GM12878 (cell line): ENCODE measurements around the gene MVK. TPM values are rescaled to one million over a fixed set of nuclear protein-coding genes. Genes with fewer than 3 reads are reported as not detected.

ENCODE experiments used
- ATAC-seq: fragments of 200-7000 bp; cut with Tn5 transposase; 3 replicates; pipeline ENCODE4 v1.9.1; 2020; ENCODE audit warnings: mild to moderate bottlenecking, moderate library complexity
- BruUV-seq: library from RNA; stranded (reverse); fragments of 400-500 nt; replicated peaks from 2 replicates; lab custom pipeline; 2021; lab: Mats Ljungman, UMichigan
- CTCF ChIA-PET: fragments of 300-600 bp; sonication (Branson Sonifier 250); formaldehyde crosslinking; extraction: SDS; loops from one replicate; lab custom pipeline; 2021; ENCODE audit warnings: inconsistent platforms; lab: Yijun Ruan, JAX
- POLR2A ChIA-PET: fragments of 350-600 bp; formaldehyde crosslinking; extraction: SDS; loops from one replicate; lab custom pipeline; 2021; ENCODE audit warnings: inconsistent platforms; lab: Charles Lee
- RAD21 ChIA-PET: fragments of 300-600 bp; sonication (Branson Sonifier 250); formaldehyde crosslinking; loops from one replicate; lab custom pipeline; 2023; ENCODE audit warnings: antibody characterized with exemption; ENCODE audit not compliant: unreplicated experiment; lab: Charles Lee
- SMC1A ChIA-PET: fragments of 300-600 bp; sonication (Branson Sonifier 250); formaldehyde crosslinking; loops from one replicate; lab custom pipeline; 2023; ENCODE audit not compliant: unreplicated experiment, uncharacterized antibody; lab: Charles Lee
- DNase-seq: peaks from one replicate; pipeline ENCODE4 v3.0.0-alpha.2; 2011; ENCODE audit warnings: low read depth, low spot score
- FAIRE-seq: peaks from 3 replicates; lab custom pipeline; 2011; peaks lifted over from hg19 to GRCh38; lab: Jason Lieb, UNC
- H2AFZ ChIP-seq: 2 replicates; pipeline ENCODE4 v1.6.0; 2011; ENCODE audit warnings: low read depth, low read length, control low read depth; ENCODE audit not compliant: control insufficient read depth
- H3K27ac ChIP-seq: 2 replicates; pipeline ENCODE4 v1.5.1; 2011; ENCODE audit warnings: control low read depth; ENCODE audit not compliant: control insufficient read depth, insufficient read depth
- H3K27me3 ChIP-seq, 2 experiments: replicated peaks in 1 of 2; 2 replicates each; pipeline versions ENCODE4 v1.6.0 to v1.6.1; 2011; ENCODE audit warnings: low read length in 1 of 2; ENCODE audit not compliant: control insufficient read depth in 2 of 2, insufficient read depth in 2 of 2
- H3K36me3 ChIP-seq, 2 experiments: 2 replicates each; pipeline ENCODE4 v1.5.1; 2011; ENCODE audit warnings: low read length in 1 of 2; ENCODE audit not compliant: control insufficient read depth in 2 of 2, insufficient read depth in 2 of 2
- H3K4me1 ChIP-seq: 2 replicates; pipeline ENCODE4 v1.6.1; 2011; ENCODE audit warnings: mild to moderate bottlenecking, low read length, moderate library complexity, mixed read lengths; ENCODE audit not compliant: control insufficient read depth, insufficient read depth
- H3K4me2 ChIP-seq: 2 replicates; pipeline ENCODE4 v1.6.0; 2011; ENCODE audit warnings: control low read depth; ENCODE audit not compliant: control insufficient read depth, insufficient read depth
- H3K4me3 ChIP-seq: fragments of 200-600 bp; sonication (generic); 2 replicates; pipeline ENCODE4 v1.5.1; 2016
- H3K79me2 ChIP-seq: 2 replicates; pipeline ENCODE4 v1.6.0; 2011; ENCODE audit warnings: low read length; ENCODE audit not compliant: control insufficient read depth, insufficient read depth
- H3K9ac ChIP-seq: 2 replicates; pipeline ENCODE4 v1.8.0; 2011; ENCODE audit warnings: low read length, control low read depth, mixed read lengths; ENCODE audit not compliant: control insufficient read depth, insufficient read depth
- H3K9me3 ChIP-seq: replicated peaks from 3 replicates; pipeline ENCODE4 v1.5.1; 2011; ENCODE audit warnings: mild to moderate bottlenecking, low read length; ENCODE audit not compliant: control insufficient read depth, insufficient read depth
- H4K20me1 ChIP-seq: 2 replicates; pipeline ENCODE4 v1.6.0; 2011; ENCODE audit not compliant: control insufficient read depth, insufficient read depth
- ASH2L ChIP-seq: fragments of 300-600, 200-600 bp; sonication (generic); IDR thresholded peaks from 2 replicates; pipeline ENCODE4 v1.6.1; 2017; ENCODE audit warnings: low read depth, mild to moderate bottlenecking, borderline replicate concordance
- BACH1 ChIP-seq: fragments of 450-650 bp; IDR thresholded peaks from 2 replicates; pipeline ENCODE4 v1.6.1; 2017; ENCODE audit warnings: mild to moderate bottlenecking, borderline replicate concordance
- CEBPB ChIP-seq, 2 experiments: fragments of 150-350 bp in 1 of 2; IDR thresholded peaks; 2 replicates each; pipeline ENCODE4 v1.6.1; 2012 to 2014; ENCODE audit warnings: low read depth in 2 of 2, low read length in 2 of 2, borderline replicate concordance in 1 of 2, inconsistent platforms in 1 of 2
- HDAC2 ChIP-seq: fragments of 200-600 bp; sonication (generic); IDR thresholded peaks from 2 replicates; pipeline ENCODE4 v1.6.1; 2017
- HDAC6 ChIP-seq: fragments of 200-600 bp; sonication (generic); IDR thresholded peaks from one replicate; pipeline ENCODE4 v1.8.0; 2017; ENCODE audit warnings: antibody characterized with exemption; ENCODE audit not compliant: unreplicated experiment
- NFXL1 ChIP-seq: fragments of 450-650 bp; IDR thresholded peaks from 2 replicates; pipeline ENCODE4 v1.6.1; 2017; ENCODE audit warnings: antibody characterized with exemption, mild to moderate bottlenecking, borderline replicate concordance
- NFYB ChIP-seq: IDR thresholded peaks from 2 replicates; pipeline ENCODE4 v1.6.1; 2011; ENCODE audit warnings: low read depth, mild to moderate bottlenecking, low read length, improper control_type of control experiment, moderate library complexity; ENCODE audit not compliant: insufficient read depth
- SREBF2 ChIP-seq: IDR thresholded peaks from 2 replicates; pipeline ENCODE4 v1.6.1; 2012; ENCODE audit warnings: mild to moderate bottlenecking, low read length
- SRF ChIP-seq, 2 experiments: IDR thresholded peaks; 2 replicates each; pipeline ENCODE4 v1.6.1; 2011; ENCODE audit warnings: low read depth in 2 of 2, low read length in 2 of 2, mild to moderate bottlenecking in 1 of 2, moderate library complexity in 1 of 2
- WGBS: methylation state at CpG from one replicate; pipeline ENCODE4 v1.1.6; 2016; ENCODE audit warnings: low lambda C conversion rate; ENCODE audit not compliant: insufficient replicate concordance, insufficient coverage; ENCODE audit errors: missing lambda C conversion rate; 5-methylcytosine and 5-hydroxymethylcytosine counted together
- in situ Hi-C: fragments of 300-500 bp; cut with MboI; formaldehyde crosslinking; loops from 9 replicates; pipeline ENCODE4 v1.14.3; 2018; ENCODE audit warnings: mixed read lengths
- intact Hi-C: fragments of 100-400 bp; cut with micrococcal nuclease; formaldehyde crosslinking; loops from one replicate; pipeline ENCODE4 v1.14.2; 2022; ENCODE audit not compliant: unreplicated experiment
- polyA plus RNA-seq, 11 experiments: library from polyadenylated mRNA; depleted of rRNA in 4 of 11; unstranded in 6 of 11; stranded (reverse) in 5 of 11; fragments of >200 nt; fragmentation: Nextera tagmentation in 4 of 11; fragmentation: Illumina TruSeq in 1 of 11; extraction: Ambion mirVana in 4 of 11; extraction: Trizol in 1 of 11; gene quantifications; 1 replicate in 1 of 11; 2 replicates in 10 of 11; pipeline versions ENCODE4 v1.2.1 to v1.2.3, GENCODE V29; 2011 to 2016; ENCODE audit warnings: inconsistent platforms in 2 of 11, missing spikeins in 2 of 11, low read depth in 1 of 11
- total RNA-seq, 4 experiments: library from RNA; depleted of rRNA in 3 of 4; stranded (reverse); fragments of >200 nt in 3 of 4; fragmentation: Illumina TruSeq in 1 of 4; extraction: Trizol in 1 of 4; gene quantifications; 2 replicates each; pipeline versions ENCODE4 v1.2.1 to v1.2.3, GENCODE V29; 2013 to 2021
- TF ChIP-seq, protein P1 (sequence below): IDR thresholded peaks from 2 replicates; pipeline ENCODE4 v1.6.1; 2012; ENCODE audit warnings: mild to moderate bottlenecking, low read depth, low read length

MVK gene
- total and polyA plus RNA-seq, 10 of the 15 experiments (the other 5 are each of a cell fraction or from before 2014, with no cell fraction given), result 0.24 to 46.7 (median 31.9) TPM

DNA sequence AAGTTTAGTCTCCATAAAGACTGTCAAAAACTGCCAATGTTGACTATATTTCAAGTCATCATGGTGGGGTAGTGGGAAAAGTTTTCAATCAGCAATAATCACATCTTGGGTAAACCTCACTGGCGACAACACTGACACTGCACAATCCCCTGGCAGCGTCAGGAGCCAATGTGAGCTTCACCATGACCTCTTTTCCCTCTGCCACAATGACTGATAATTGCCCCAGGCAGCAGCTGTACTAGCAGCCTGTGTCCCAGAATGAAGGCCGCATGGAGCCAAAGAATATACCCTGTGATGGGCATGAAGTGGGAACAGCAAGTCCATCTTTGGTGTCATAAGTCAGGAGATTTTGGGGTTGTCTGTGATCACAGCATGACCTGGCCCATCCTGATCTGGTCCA, 5.6 kb upstream of the MVK start:
- Histone ChIP-seq H3K9me3 (peaks cover under 1% of the 10 kb centered on the region; the same call in 1 of the 3 replicates), H3K4me1 (no peaks in the 10 kb centered on the region), H3K27ac (no peak overlapping the region), H3K79me2 (peaks cover 4% of the 10 kb centered on the region), H3K4me3 (no peak overlapping the region), H3K27me3 (no peaks in the 10 kb centered on the region), H4K20me1 (no peaks in the 10 kb centered on the region), H2AFZ (no peak overlapping the region), H3K36me3 (peaks cover 1 to 20% of the 10 kb centered on the region in 2 experiments; a peak in 3 of 4 replicates), H3K4me2 (no peak overlapping the region), H3K9ac (no peak overlapping the region)
- intact Hi-C loops, result no loop called here
- 98% methylated on average over 3 of the region's 3 CpGs for WGBS
- FAIRE-seq, result no peak
- no peak for ATAC-seq
- no peak for DNase-seq
- in situ Hi-C loops, result no loop called here
- SMC1A ChIA-PET, result no interaction called here
- RAD21 ChIA-PET, result no interaction called here
- TF ChIP-seq HDAC6 (no peak), NFXL1 (no peak), BACH1 (no peak), HDAC2 (no peak), SREBF2 (no peak), NFYB (no peak), SRF (IDR thresholded peaks at IDR 0.05; ENCODE audit: low read depth in 2 of 2, low read length in 2 of 2) (no peak), ASH2L (no peak), CEBPB (IDR thresholded peaks at IDR 0.05; ENCODE audit: borderline replicate concordance in 1 of 2, low read depth in 2 of 2, low read length in 2 of 2) (no peak)
- TF ChIP-seq, protein P1, sequence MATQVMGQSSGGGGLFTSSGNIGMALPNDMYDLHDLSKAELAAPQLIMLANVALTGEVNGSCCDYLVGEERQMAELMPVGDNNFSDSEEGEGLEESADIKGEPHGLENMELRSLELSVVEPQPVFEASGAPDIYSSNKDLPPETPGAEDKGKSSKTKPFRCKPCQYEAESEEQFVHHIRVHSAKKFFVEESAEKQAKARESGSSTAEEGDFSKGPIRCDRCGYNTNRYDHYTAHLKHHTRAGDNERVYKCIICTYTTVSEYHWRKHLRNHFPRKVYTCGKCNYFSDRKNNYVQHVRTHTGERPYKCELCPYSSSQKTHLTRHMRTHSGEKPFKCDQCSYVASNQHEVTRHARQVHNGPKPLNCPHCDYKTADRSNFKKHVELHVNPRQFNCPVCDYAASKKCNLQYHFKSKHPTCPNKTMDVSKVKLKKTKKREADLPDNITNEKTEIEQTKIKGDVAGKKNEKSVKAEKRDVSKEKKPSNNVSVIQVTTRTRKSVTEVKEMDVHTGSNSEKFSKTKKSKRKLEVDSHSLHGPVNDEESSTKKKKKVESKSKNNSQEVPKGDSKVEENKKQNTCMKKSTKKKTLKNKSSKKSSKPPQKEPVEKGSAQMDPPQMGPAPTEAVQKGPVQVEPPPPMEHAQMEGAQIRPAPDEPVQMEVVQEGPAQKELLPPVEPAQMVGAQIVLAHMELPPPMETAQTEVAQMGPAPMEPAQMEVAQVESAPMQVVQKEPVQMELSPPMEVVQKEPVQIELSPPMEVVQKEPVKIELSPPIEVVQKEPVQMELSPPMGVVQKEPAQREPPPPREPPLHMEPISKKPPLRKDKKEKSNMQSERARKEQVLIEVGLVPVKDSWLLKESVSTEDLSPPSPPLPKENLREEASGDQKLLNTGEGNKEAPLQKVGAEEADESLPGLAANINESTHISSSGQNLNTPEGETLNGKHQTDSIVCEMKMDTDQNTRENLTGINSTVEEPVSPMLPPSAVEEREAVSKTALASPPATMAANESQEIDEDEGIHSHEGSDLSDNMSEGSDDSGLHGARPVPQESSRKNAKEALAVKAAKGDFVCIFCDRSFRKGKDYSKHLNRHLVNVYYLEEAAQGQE, result no peak
- POLR2A ChIA-PET, result no interaction called here
- no TSS peak for BruUV-seq
- CTCF ChIA-PET, result interaction anchor here (1.2 kb wide), 1 partner anchor 29 kb away, joined by 5 read pairs; no protein-coding TSS in a partner anchor
